HL-60 (cell line): Measurements from ENCODE around the gene PSMD3.

Experiments
- DNase-seq, 2 experiments: peaks; one replicate each; pipeline ENCODE4 v3.0.0-alpha.2; 2010 to 2020; ENCODE audit warnings: low read depth in 1 of 2, low spot score in 1 of 2
- H3K27ac ChIP-seq: fragments of 250-450 bp; sonication (Bioruptor Pico); replicated peaks from 2 replicates; pipeline ENCODE4 v1.5.1; 2020; ENCODE audit warnings: mild to moderate bottlenecking, moderate library complexity
- H3K27me3 ChIP-seq: fragments of 250-450 bp; sonication (Bioruptor Pico); 2 replicates; pipeline ENCODE4 v1.5.1; 2021; ENCODE audit warnings: mild to moderate bottlenecking, moderate library complexity; ENCODE audit not compliant: insufficient read depth, poor library complexity, severe bottlenecking
- H3K4me3 ChIP-seq: replicated peaks from 2 replicates; pipeline ENCODE4 v1.5.1; 2011; ENCODE audit warnings: mild to moderate bottlenecking, control low read depth, low read length; ENCODE audit not compliant: insufficient read depth
- CTCF ChIP-seq: IDR thresholded peaks from one replicate; pipeline ENCODE4 v1.5.1; 2011; ENCODE audit warnings: low read length, control low read depth, inconsistent platforms; ENCODE audit not compliant: insufficient read depth
- GABPA ChIP-seq: IDR thresholded peaks from 2 replicates; pipeline ENCODE4 v1.6.1; 2012; ENCODE audit warnings: low read depth
- POLR2AphosphoS5 ChIP-seq: IDR thresholded peaks from 2 replicates; pipeline ENCODE4 v1.6.1; 2012; ENCODE audit warnings: low read depth
- REST ChIP-seq: IDR thresholded peaks from 2 replicates; pipeline ENCODE4 v1.6.1; 2012; ENCODE audit warnings: low read depth; ENCODE audit not compliant: insufficient replicate concordance
- SPI1 ChIP-seq: IDR thresholded peaks from 2 replicates; pipeline ENCODE4 v1.6.1; 2012; ENCODE audit warnings: low read depth, mild to moderate bottlenecking, borderline replicate concordance

PSMD3 gene

GRCh38 chr17:39994448-39994847, 13.8 kb downstream of the PSMD3 start:
- TF ChIP-seq CTCF (no peak), POLR2AphosphoS5 (no peak), GABPA (no peak)
- DNase-seq, result no peak
- no peaks in the 10 kb centered on the region for H3K27me3 ChIP-seq
- no peak overlapping the region for H3K4me3 ChIP-seq
- H3K27ac ChIP-seq, result no peak overlapping the region

GRCh38 chr17:39995438-39995837, 14.8 kb downstream of the PSMD3 start:
- H3K27me3 ChIP-seq, result no peaks in the 10 kb centered on the region
- DNase-seq, result no peak
- no peak for TF ChIP-seq REST
- TF ChIP-seq CTCF, result no peak
- TF ChIP-seq POLR2AphosphoS5, result no peak
- TF ChIP-seq GABPA, result no peak
- TF ChIP-seq SPI1, result no peak
- no peak overlapping the region for H3K4me3 ChIP-seq
- no peak overlapping the region for H3K27ac ChIP-seq

- no peak for TF ChIP-seq SPI1
- no peak for TF ChIP-seq CTCF
- TF ChIP-seq REST, result no peak
- TF ChIP-seq POLR2AphosphoS5, result no peak
- TF ChIP-seq GABPA, result no peak
- no peak overlapping the region for H3K27ac ChIP-seq
- no peaks in the 10 kb centered on the region for H3K27me3 ChIP-seq
- no peak overlapping the region for H3K4me3 ChIP-seq
- DNase-seq, result no peak
These were observed 15.6 kb downstream of the PSMD3 start for GRCh38 chr17:39996162-39996561.

GRCh38 chr17:39996800-39997199, 16.2 kb downstream of the PSMD3 start:
- DNase-seq, result no peak
- Histone ChIP-seq H3K4me3 (no peak overlapping the region), H3K27ac (no peak overlapping the region), H3K27me3 (no peaks in the 10 kb centered on the region)
- TF ChIP-seq REST, result no peak
